Neural cell (in vitro differentiated cells): Measurements from ENCODE around the gene AGRN. TPM values are rescaled to one million over a fixed set of nuclear protein-coding genes. Genes with fewer than 3 reads are reported as not detected.

Experiments used
- H2AFZ ChIP-seq: fragments of 200-600, 300-800 bp; sonication (generic), shearing (Covaris generic); 2 replicates; pipeline ENCODE4 v1.6.0; 2014; ENCODE audit warnings: low read depth, mild to moderate bottlenecking, antibody characterized with exemption, low read length, moderate library complexity
- H3F3A ChIP-seq: fragments of 200-600 bp; shearing (Covaris generic); 2 replicates; pipeline ENCODE4 v1.6.1; 2016; ENCODE audit warnings: mild to moderate bottlenecking, moderate library complexity, mixed read lengths, antibody characterized with exemption, low read length; ENCODE audit not compliant: insufficient read depth, poor library complexity, severe bottlenecking
- H3K27ac ChIP-seq: fragments of 200-600, 300-800 bp; sonication (generic), shearing (Covaris generic); 2 replicates; pipeline ENCODE4 v1.5.1; 2014; ENCODE audit warnings: mild to moderate bottlenecking, low read length, moderate library complexity
- H3K27me3 ChIP-seq: fragments of 300-800, 200-600 bp; sonication (generic), shearing (Covaris generic); 2 replicates; pipeline ENCODE4 v1.6.0; 2014; ENCODE audit warnings: mild to moderate bottlenecking, low read depth, low read length, moderate library complexity; ENCODE audit not compliant: insufficient read depth
- H3K36me3 ChIP-seq: fragments of 300-800, 200-600 bp; sonication (generic), shearing (Covaris generic); 2 replicates; pipeline ENCODE4 v1.5.1; 2014; ENCODE audit warnings: mild to moderate bottlenecking, antibody characterized with exemption, low read length, moderate library complexity; ENCODE audit not compliant: insufficient read depth
- H3K4me2 ChIP-seq: fragments of 300-800, 200-600 bp; sonication (generic), shearing (Covaris generic); 2 replicates; pipeline ENCODE4 v1.6.0; 2014; ENCODE audit warnings: mild to moderate bottlenecking, low read length
- H3K4me3 ChIP-seq: fragments of 300-800, 200-600 bp; sonication (generic), shearing (Covaris generic); 2 replicates; pipeline ENCODE4 v1.5.1; 2014; ENCODE audit warnings: mild to moderate bottlenecking, low read length, moderate library complexity
- H3K79me2 ChIP-seq: fragments of 200-600 bp; shearing (Covaris generic); replicated peaks from 2 replicates; pipeline ENCODE4 v1.6.0; 2014; ENCODE audit warnings: mild to moderate bottlenecking, low read length, moderate library complexity; ENCODE audit not compliant: insufficient read depth
- H3K9ac ChIP-seq: fragments of 300-800, 200-600 bp; sonication (generic), shearing (Covaris generic); 2 replicates; pipeline ENCODE4 v1.6.1; 2016; ENCODE audit warnings: mild to moderate bottlenecking, low read length, mixed read lengths
- H3K9me2 ChIP-seq: fragments of 200-600 bp; shearing (Covaris generic); 2 replicates; pipeline ENCODE4 v1.6.1; 2016; ENCODE audit warnings: mild to moderate bottlenecking, low read length, mixed read lengths; ENCODE audit not compliant: insufficient read depth
- H3K9me3 ChIP-seq: fragments of 200-600, 300-800 bp; sonication (generic), shearing (Covaris generic); 2 replicates; pipeline ENCODE4 v1.6.1; 2016; ENCODE audit warnings: mild to moderate bottlenecking, mixed run types, low read length, moderate library complexity, mixed read lengths
- H4K20me1 ChIP-seq: fragments of 200-600 bp; shearing (Covaris generic); 2 replicates; pipeline ENCODE4 v1.6.1; 2016; ENCODE audit warnings: mild to moderate bottlenecking, mixed run types; ENCODE audit not compliant: insufficient read depth
- CTCF ChIP-seq: fragments of 450-650 bp; IDR thresholded peaks from 2 replicates; pipeline ENCODE4 v1.5.1; 2014; ENCODE audit warnings: antibody characterized with exemption, mild to moderate bottlenecking, moderate library complexity; ENCODE audit not compliant: poor library complexity, severe bottlenecking
- EP300 ChIP-seq: fragments of 450-650 bp; conservative IDR thresholded peaks from 2 replicates; pipeline ENCODE4 v1.6.1; 2014; ENCODE audit warnings: antibody characterized with exemption, mild to moderate bottlenecking, moderate library complexity; ENCODE audit not compliant: poor library complexity, severe bottlenecking
- EZH2 ChIP-seq: fragments of 200-600, 300-800 bp; shearing (Covaris generic), sonication (generic); IDR thresholded peaks from 2 replicates; pipeline ENCODE4 v1.6.1; 2014; ENCODE audit warnings: antibody characterized with exemption, low read length, borderline replicate concordance, mild to moderate bottlenecking; ENCODE audit not compliant: insufficient read depth, poor library complexity, severe bottlenecking
- MXI1 ChIP-seq: fragments of 450-650 bp; conservative IDR thresholded peaks from 2 replicates; pipeline ENCODE4 v1.6.1; 2014; ENCODE audit warnings: antibody characterized with exemption, mild to moderate bottlenecking; ENCODE audit not compliant: poor library complexity, severe bottlenecking
- POLR2AphosphoS5 ChIP-seq: IDR thresholded peaks from 2 replicates; pipeline ENCODE4 v1.6.1; 2012
- RAD21 ChIP-seq: fragments of 450-650 bp; conservative IDR thresholded peaks from 2 replicates; pipeline ENCODE4 v1.6.1; 2014; ENCODE audit warnings: antibody characterized with exemption, mild to moderate bottlenecking, moderate library complexity
- SMC3 ChIP-seq: fragments of 450-650 bp; conservative IDR thresholded peaks from 2 replicates; pipeline ENCODE4 v1.6.1; 2014; ENCODE audit warnings: antibody characterized with exemption, mild to moderate bottlenecking, moderate library complexity; ENCODE audit not compliant: poor library complexity
- TAF1 ChIP-seq: IDR thresholded peaks from 2 replicates; pipeline ENCODE4 v1.6.1; 2012; ENCODE audit warnings: low read depth
- polyA plus RNA-seq: library from polyadenylated mRNA; depleted of rRNA; stranded (reverse); fragments of >200 nt; gene quantifications from 2 replicates; pipeline ENCODE4 v1.2.3, GENCODE V29; 2014
- TF ChIP-seq, protein P1 (sequence below): IDR thresholded peaks from 2 replicates; pipeline ENCODE4 v1.6.1; 2012; ENCODE audit warnings: borderline replicate concordance

AGRN gene
- polyA plus RNA-seq, 1 donor from 2014 or later: 104 TPM

GRCh38 chr1:1024149-1024770, 4.3 kb downstream of the AGRN start:
- H3K27ac ChIP-seq: no peak overlapping the region
- no peaks in the 10 kb centered on the region for H3K9me2 ChIP-seq

GRCh38 chr1:1024771-1025699, 5.1 kb downstream of the AGRN start:
- Histone ChIP-seq H3K9me3 (no peaks in the 10 kb centered on the region), H4K20me1 (no peaks in the 10 kb centered on the region), H3K4me3 (no peak overlapping the region), H3K9me2 (no peaks in the 10 kb centered on the region), H3K4me2 (no peak overlapping the region), H3K36me3 (no peaks in the 10 kb centered on the region), H2AFZ (no peak overlapping the region), H3K9ac (no peak overlapping the region), H3K79me2 (peaks cover 4% of the 10 kb centered on the region), H3K27ac (no peak overlapping the region), H3K27me3 (no peaks in the 10 kb centered on the region), H3F3A (no peaks in the 10 kb centered on the region)
- TF ChIP-seq SMC3 (no peak), POLR2AphosphoS5 (no peak), EZH2 (no peak), EP300 (no peak), TAF1 (no peak)
- TF ChIP-seq, protein P1, sequence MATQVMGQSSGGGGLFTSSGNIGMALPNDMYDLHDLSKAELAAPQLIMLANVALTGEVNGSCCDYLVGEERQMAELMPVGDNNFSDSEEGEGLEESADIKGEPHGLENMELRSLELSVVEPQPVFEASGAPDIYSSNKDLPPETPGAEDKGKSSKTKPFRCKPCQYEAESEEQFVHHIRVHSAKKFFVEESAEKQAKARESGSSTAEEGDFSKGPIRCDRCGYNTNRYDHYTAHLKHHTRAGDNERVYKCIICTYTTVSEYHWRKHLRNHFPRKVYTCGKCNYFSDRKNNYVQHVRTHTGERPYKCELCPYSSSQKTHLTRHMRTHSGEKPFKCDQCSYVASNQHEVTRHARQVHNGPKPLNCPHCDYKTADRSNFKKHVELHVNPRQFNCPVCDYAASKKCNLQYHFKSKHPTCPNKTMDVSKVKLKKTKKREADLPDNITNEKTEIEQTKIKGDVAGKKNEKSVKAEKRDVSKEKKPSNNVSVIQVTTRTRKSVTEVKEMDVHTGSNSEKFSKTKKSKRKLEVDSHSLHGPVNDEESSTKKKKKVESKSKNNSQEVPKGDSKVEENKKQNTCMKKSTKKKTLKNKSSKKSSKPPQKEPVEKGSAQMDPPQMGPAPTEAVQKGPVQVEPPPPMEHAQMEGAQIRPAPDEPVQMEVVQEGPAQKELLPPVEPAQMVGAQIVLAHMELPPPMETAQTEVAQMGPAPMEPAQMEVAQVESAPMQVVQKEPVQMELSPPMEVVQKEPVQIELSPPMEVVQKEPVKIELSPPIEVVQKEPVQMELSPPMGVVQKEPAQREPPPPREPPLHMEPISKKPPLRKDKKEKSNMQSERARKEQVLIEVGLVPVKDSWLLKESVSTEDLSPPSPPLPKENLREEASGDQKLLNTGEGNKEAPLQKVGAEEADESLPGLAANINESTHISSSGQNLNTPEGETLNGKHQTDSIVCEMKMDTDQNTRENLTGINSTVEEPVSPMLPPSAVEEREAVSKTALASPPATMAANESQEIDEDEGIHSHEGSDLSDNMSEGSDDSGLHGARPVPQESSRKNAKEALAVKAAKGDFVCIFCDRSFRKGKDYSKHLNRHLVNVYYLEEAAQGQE: no peak

More at GRCh38 chr1:1024149-1024770, 4.3 kb downstream of the AGRN start:
- TF ChIP-seq, protein P1: no peak
- TF ChIP-seq EP300 (no peak), CTCF (no peak), RAD21 (no peak), MXI1 (no peak), POLR2AphosphoS5 (no peak), EZH2 (no peak), SMC3 (no peak), TAF1 (no peak)
- Histone ChIP-seq H3K9me3 (no peaks in the 10 kb centered on the region), H4K20me1 (no peaks in the 10 kb centered on the region), H3K27me3 (no peaks in the 10 kb centered on the region), H3F3A (no peaks in the 10 kb centered on the region), H3K79me2 (peaks cover 4% of the 10 kb centered on the region), H3K36me3 (no peaks in the 10 kb centered on the region), H3K9ac (no peak overlapping the region), H3K4me2 (no peak overlapping the region), H3K4me3 (no peak overlapping the region), H2AFZ (no peak overlapping the region)
